ENCODE measurements around the gene SEZ6L2. TPM values are rescaled to one million over a fixed set of nuclear protein-coding genes. Genes with fewer than 3 reads are reported as not detected.

The SEZ6L2 gene
- total and polyA plus RNA-seq, 4 experiments from 2014 or later, result 0.70 TPM; not detected in 3

GRCh38 chr16:29830774-29831173 is 68.6 kb downstream of the SEZ6L2 start:
- Histone ChIP-seq H3K27ac (ENCODE audit: low read depth, low read length) (no peak overlapping the region), H3K9me3 (ENCODE audit: control insufficient read depth in 1 of 2, low read length in 2 of 2) (no peaks in the 10 kb centered on the region), H3K27me3 (ENCODE audit: insufficient read depth, low read length) (no peaks in the 10 kb centered on the region), H3K4me3 (ENCODE audit: low read length in 2 of 2) (no peak overlapping the region), H3K36me3 (ENCODE audit: insufficient read depth, low read length) (peaks cover 38% of the 10 kb centered on the region), H3K4me1 (ENCODE audit: insufficient read depth, low read length) (peaks cover 47% of the 10 kb centered on the region)
- POLR2A ChIA-PET (ENCODE audit: partially characterized antibody), result no interaction called here
- peaks cover 22 to 34% of the 10 kb centered on the region in 2 donors for H3K36me3 Mint-ChIP-seq
- intact Hi-C loops (cut with micrococcal nuclease), result no loop called here
- no peak for DNase-seq
- no peaks in the 10 kb centered on the region for H3K27me3 Mint-ChIP-seq
- H3K27ac Mint-ChIP-seq, result peak overlapping the region in 4 of 7 donors; percentile 22 to 72 (median 30)
- no peak overlapping the region for H3K4me3 Mint-ChIP-seq
- no peaks in the 10 kb centered on the region for H3K9me3 Mint-ChIP-seq
- CTCF ChIA-PET (ENCODE audit: partially characterized antibody), result no interaction called here
- peaks cover 18 to 52% (median 28%) of the 10 kb centered on the region in 4 donors for H3K4me1 Mint-ChIP-seq

- H3K4me1 Mint-ChIP-seq, result peaks cover 23 to 88% (median 52%) of the 10 kb centered on the region in 4 donors
- ChIA-PET CTCF (ENCODE audit: partially characterized antibody) (interaction anchor here (0.6 to 7.1 kb wide), 10 partner anchors 9 to 616 kb away, joined by 3 to 71 read pairs (median 4); partner anchors contain the start of genes KIF22, PAGR1 and QPRT), POLR2A (ENCODE audit: partially characterized antibody) (interaction anchor here (0.7 to 14.2 kb wide), 9 partner anchors 12 to 136 kb away, joined by 3 to 477 read pairs (median 5); partner anchors contain the start of genes KIF22, MAZ, PAGR1 and PRRT2)
- Histone ChIP-seq H3K27ac (ENCODE audit: low read depth, low read length) (no peak overlapping the region), H3K4me1 (ENCODE audit: insufficient read depth, low read length) (peaks cover 92% of the 10 kb centered on the region), H3K4me3 (ENCODE audit: low read length in 2 of 2) (no peak overlapping the region), H3K36me3 (ENCODE audit: insufficient read depth, low read length) (peaks cover 12% of the 10 kb centered on the region), H3K27me3 (ENCODE audit: insufficient read depth, low read length) (no peaks in the 10 kb centered on the region), H3K9me3 (ENCODE audit: control insufficient read depth in 1 of 2, low read length in 2 of 2) (no peaks in the 10 kb centered on the region)
- H3K36me3 Mint-ChIP-seq, result peaks cover 13 to 22% of the 10 kb centered on the region in 2 donors
- no peaks in the 10 kb centered on the region for H3K27me3 Mint-ChIP-seq
- peak in 1 of 5 donors; percentile 18 for DNase-seq
- H3K27ac Mint-ChIP-seq, result peak overlapping the region; percentile 84 to 98 (median 95)
- no peaks in the 10 kb centered on the region for H3K9me3 Mint-ChIP-seq
- intact Hi-C loops (cut with micrococcal nuclease), result no loop called here
- peak overlapping the region; percentile 78 to 91 (median 86) for H3K4me3 Mint-ChIP-seq
These were observed 73.0 kb downstream of the SEZ6L2 start for GRCh38 chr16:29826342-29826695.

- peaks cover 12 to 19% of the 10 kb centered on the region in 2 donors for H3K36me3 Mint-ChIP-seq
- Histone ChIP-seq H3K27ac (ENCODE audit: low read depth, low read length) (peak overlapping the region; percentile 3), H3K4me1 (ENCODE audit: insufficient read depth, low read length) (peaks cover 92% of the 10 kb centered on the region), H3K36me3 (ENCODE audit: insufficient read depth, low read length) (peaks cover 5% of the 10 kb centered on the region), H3K4me3 (ENCODE audit: low read length in 2 of 2) (peak overlapping the region in 1 of 2 donors; percentile 25), H3K9me3 (ENCODE audit: control insufficient read depth in 1 of 2, low read length in 2 of 2) (no peaks in the 10 kb centered on the region), H3K27me3 (ENCODE audit: insufficient read depth, low read length) (no peaks in the 10 kb centered on the region)
- peak; percentile 26 to 57 (median 29) for DNase-seq
- H3K4me1 Mint-ChIP-seq, result peaks cover 24 to 92% (median 55%) of the 10 kb centered on the region in 4 donors
- H3K4me3 Mint-ChIP-seq, result peak overlapping the region; percentile 63 to 89 (median 81)
- CTCF ChIA-PET (ENCODE audit: partially characterized antibody), result interaction anchor here (0.7 to 7.1 kb wide), 7 partner anchors 8 to 615 kb away, joined by 3 to 71 read pairs (median 3); partner anchors contain the start of genes KIF22 and PAGR1
- intact Hi-C loops (cut with micrococcal nuclease), result no loop called here
- no peaks in the 10 kb centered on the region for H3K9me3 Mint-ChIP-seq
- H3K27me3 Mint-ChIP-seq, result no peaks in the 10 kb centered on the region
- peak overlapping the region; percentile 80 to 95 (median 90) for H3K27ac Mint-ChIP-seq
- POLR2A ChIA-PET (ENCODE audit: partially characterized antibody), result interaction anchor here (0.6 to 14.2 kb wide), 10 partner anchors 7 to 240 kb away, joined by 3 to 477 read pairs (median 4); partner anchors contain the start of genes ALDOA, KIF22, MAZ and PAGR1
These were observed 74.0 kb downstream of the SEZ6L2 start for GRCh38 chr16:29825145-29826044.

GRCh38 chr16:29824589-29825144 is 74.7 kb downstream of the SEZ6L2 start:
- peaks cover 26 to 92% (median 56%) of the 10 kb centered on the region in 4 donors for H3K4me1 Mint-ChIP-seq
- ChIA-PET CTCF (ENCODE audit: partially characterized antibody) (interaction anchor here (0.5 to 7.1 kb wide), 5 partner anchors 24 to 664 kb away, joined by 3 to 71 read pairs (median 3); no protein-coding TSS in a partner anchor), POLR2A (ENCODE audit: partially characterized antibody) (interaction anchor here (0.6 to 14.2 kb wide), 5 partner anchors 8 to 241 kb away, joined by 3 to 477 read pairs (median 5); partner anchors contain the start of genes ALDOA, MAZ, PAGR1 and PRRT2)
- intact Hi-C loops (cut with micrococcal nuclease), result no loop called here
- peak overlapping the region; percentile 63 to 89 (median 81) for H3K4me3 Mint-ChIP-seq
- DNase-seq, result no peak
- Histone ChIP-seq H3K4me3 (ENCODE audit: low read length in 2 of 2) (no peak overlapping the region), H3K27ac (ENCODE audit: low read depth, low read length) (peak overlapping the region; percentile 3), H3K9me3 (ENCODE audit: control insufficient read depth in 1 of 2, low read length in 2 of 2) (no peaks in the 10 kb centered on the region), H3K36me3 (ENCODE audit: insufficient read depth, low read length) (peaks cover 4% of the 10 kb centered on the region), H3K27me3 (ENCODE audit: insufficient read depth, low read length) (no peaks in the 10 kb centered on the region), H3K4me1 (ENCODE audit: insufficient read depth, low read length) (peaks cover 95% of the 10 kb centered on the region)
- peaks cover 13 to 24% of the 10 kb centered on the region in 2 donors for H3K36me3 Mint-ChIP-seq
- no peaks in the 10 kb centered on the region for H3K27me3 Mint-ChIP-seq
- H3K27ac Mint-ChIP-seq, result peak overlapping the region; percentile 80 to 95 (median 90)
- no peaks in the 10 kb centered on the region for H3K9me3 Mint-ChIP-seq

- intact Hi-C loops (cut with micrococcal nuclease), result no loop called here
These were observed 77.7 kb downstream of the SEZ6L2 start for GRCh38 chr16:29821643-29822115.

More at GRCh38 chr16:29821643-29822115, 77.7 kb downstream of the SEZ6L2 start:
- no peaks in the 10 kb centered on the region for H3K9me3 Mint-ChIP-seq
- peak overlapping the region; percentile 92 to 99 for H3K4me3 ChIP-seq (ENCODE audit: low read length in 2 of 2)
- no peaks in the 10 kb centered on the region for H3K9me3 ChIP-seq (ENCODE audit: control insufficient read depth in 1 of 2, low read length in 2 of 2)
- no peaks in the 10 kb centered on the region for H3K27me3 ChIP-seq (ENCODE audit: insufficient read depth, low read length)
- peak overlapping the region; percentile 91 to 97 (median 96) for H3K27ac Mint-ChIP-seq
- peaks cover 95% of the 10 kb centered on the region for H3K4me1 ChIP-seq (ENCODE audit: insufficient read depth, low read length)
- CTCF ChIA-PET (ENCODE audit: partially characterized antibody), result interaction anchor here (0.7 to 8.2 kb wide), 9 partner anchors 13 to 131 kb away, joined by 3 to 129 read pairs (median 5); no protein-coding TSS in a partner anchor
- no peak for DNase-seq
- peak overlapping the region; percentile 97 to 99 (median 98) for H3K4me3 Mint-ChIP-seq
- peak overlapping the region; percentile 86 for H3K27ac ChIP-seq (ENCODE audit: low read depth, low read length)
- H3K4me1 Mint-ChIP-seq, result peaks cover 29 to 91% (median 63%) of the 10 kb centered on the region in 4 donors
- peaks cover 25 to 37% of the 10 kb centered on the region in 2 donors for H3K36me3 Mint-ChIP-seq
- POLR2A ChIA-PET (ENCODE audit: partially characterized antibody), result interaction anchor here (0.6 to 24.0 kb wide), 12 partner anchors 10 to 121 kb away, joined by 3 to 522 read pairs (median 12); partner anchors contain the start of genes C16orf54, CDIPT, KIF22 and MAZ
- H3K27me3 Mint-ChIP-seq, result no peaks in the 10 kb centered on the region
- H3K36me3 ChIP-seq (ENCODE audit: insufficient read depth, low read length), result peaks cover 12% of the 10 kb centered on the region
